Esophagus (tissue), 2 donors: ENCODE measurements around the gene ACOT6. TPM values are rescaled to one million over a fixed set of nuclear protein-coding genes. Genes with fewer than 3 reads are reported as not detected.

Source experiments
- H3K27ac ChIP-seq, 2 donors: one replicate each; pipeline ENCODE4 v1.5.1; 2013; ENCODE audit warnings: low read depth in 2 of 2, mild to moderate bottlenecking in 2 of 2, inconsistent platforms in 1 of 2, low read length in 1 of 2, moderate library complexity in 1 of 2
- H3K27me3 ChIP-seq, 2 donors: one replicate each; pipeline ENCODE4 v1.6.1; 2013; ENCODE audit warnings: low read length in 2 of 2, control low read depth in 1 of 2, mild to moderate bottlenecking in 1 of 2; ENCODE audit not compliant: insufficient read depth in 2 of 2, control insufficient read depth in 1 of 2
- H3K36me3 ChIP-seq, 2 donors: one replicate each; pipeline ENCODE4 v1.6.1; 2013; ENCODE audit warnings: low read length in 1 of 2; ENCODE audit not compliant: control insufficient read depth in 2 of 2, insufficient read depth in 2 of 2
- H3K4me1 ChIP-seq, 2 donors: one replicate each; pipeline ENCODE4 v1.6.1; 2013; ENCODE audit warnings: low read length in 1 of 2; ENCODE audit not compliant: control insufficient read depth in 2 of 2, insufficient read depth in 2 of 2
- H3K4me3 ChIP-seq, 2 donors: one replicate each; pipeline ENCODE4 v1.5.1; 2013; ENCODE audit warnings: low read length in 2 of 2, mild to moderate bottlenecking in 2 of 2, low read depth in 1 of 2, moderate library complexity in 1 of 2
- H3K9me3 ChIP-seq, 2 donors: one replicate each; pipeline ENCODE4 v1.6.1; 2013; ENCODE audit warnings: mild to moderate bottlenecking in 2 of 2, low read depth in 1 of 2, low read length in 1 of 2, moderate library complexity in 1 of 2; ENCODE audit not compliant: control insufficient read depth in 2 of 2, insufficient read depth in 1 of 2
- WGBS, 2 donors: extraction: QIAGEN DNeasy Blood & Tissue Kit; methylation state at CpG; one replicate each; pipeline ENCODE4 v1.1.7; 2013; 5-methylcytosine and 5-hydroxymethylcytosine counted together
- polyA plus RNA-seq, 2 donors: library from polyadenylated mRNA; stranded (reverse); fragments of 200-250 nt; gene quantifications; one replicate each; pipeline ENCODE4 v1.2.3, GENCODE V29; 2013
- donor health status: healthy with polysubstance abuse.
- donor health status: Bipolar disorder and iron deficiency.

Gene ACOT6
- polyA plus RNA-seq, 2 donors = not detected

DNA sequence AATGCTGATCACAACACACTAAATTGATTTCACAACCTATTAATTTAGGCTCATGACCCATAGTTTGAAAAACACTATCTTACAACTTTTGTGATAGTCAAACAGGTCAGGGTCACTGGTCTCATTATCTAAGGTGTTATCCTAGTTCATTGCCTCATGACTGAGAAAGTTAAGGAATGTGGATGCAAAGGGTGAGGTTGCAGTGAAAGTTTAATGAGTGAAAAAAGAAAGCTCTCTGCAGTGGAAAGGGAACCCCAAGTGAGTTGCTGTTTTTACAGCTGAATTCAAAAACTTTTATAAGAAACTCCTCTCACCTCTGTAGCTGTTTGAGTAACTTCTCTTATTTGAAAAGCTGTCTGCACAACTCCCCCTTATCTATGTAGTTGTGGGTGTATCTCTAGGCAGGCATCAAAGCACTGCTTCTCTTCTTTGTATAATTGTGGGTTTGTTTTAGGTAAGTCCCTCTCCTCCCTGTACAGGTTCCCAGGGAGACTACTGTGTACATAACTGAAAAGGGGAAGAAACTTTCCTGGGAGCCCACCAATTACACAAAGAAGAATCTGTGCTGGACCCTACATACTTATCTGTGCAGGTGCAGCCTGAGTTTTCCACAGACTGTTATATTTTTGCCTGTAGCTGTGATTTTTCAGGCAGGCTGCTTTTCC is 51.4 kb downstream of the ACOT6 start:
- H3K9me3 ChIP-seq = no peaks in the 10 kb centered on the region
- H3K4me3 ChIP-seq = no peak overlapping the region
- no peak overlapping the region for H3K27ac ChIP-seq
- H3K4me1 ChIP-seq = no peaks in the 10 kb centered on the region
- H3K27me3 ChIP-seq = no peaks in the 10 kb centered on the region
- H3K36me3 ChIP-seq = peaks cover 0 to 3% of the 10 kb centered on the region in 2 donors

DNA sequence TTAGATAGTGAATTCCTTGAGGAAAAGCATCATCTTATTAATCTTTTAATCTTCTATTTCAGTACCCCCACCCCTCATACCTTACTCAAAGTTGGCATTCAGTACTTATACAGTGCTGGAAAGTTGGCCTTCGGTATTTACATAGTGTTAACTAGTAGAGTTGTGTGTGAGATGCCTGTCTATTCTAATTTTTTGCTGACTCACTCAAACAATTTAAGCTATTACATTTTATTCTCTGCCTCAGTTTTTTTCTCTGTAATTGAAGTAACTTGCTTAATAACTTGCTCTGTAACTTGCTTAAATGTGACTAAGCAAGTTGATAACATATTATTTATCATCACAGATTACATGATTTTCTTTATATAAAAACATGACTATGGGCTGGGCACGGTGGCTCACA is 52.8 kb downstream of the ACOT6 start:
- Histone ChIP-seq H3K36me3 (peaks cover 0 to 3% of the 10 kb centered on the region in 2 donors), H3K27ac (no peak overlapping the region), H3K9me3 (no peaks in the 10 kb centered on the region), H3K4me3 (no peak overlapping the region), H3K27me3 (no peaks in the 10 kb centered on the region), H3K4me1 (no peaks in the 10 kb centered on the region)
- 88 to 98% methylated on average over 2 of the region's 2 CpGs for WGBS, 2 donors

DNA sequence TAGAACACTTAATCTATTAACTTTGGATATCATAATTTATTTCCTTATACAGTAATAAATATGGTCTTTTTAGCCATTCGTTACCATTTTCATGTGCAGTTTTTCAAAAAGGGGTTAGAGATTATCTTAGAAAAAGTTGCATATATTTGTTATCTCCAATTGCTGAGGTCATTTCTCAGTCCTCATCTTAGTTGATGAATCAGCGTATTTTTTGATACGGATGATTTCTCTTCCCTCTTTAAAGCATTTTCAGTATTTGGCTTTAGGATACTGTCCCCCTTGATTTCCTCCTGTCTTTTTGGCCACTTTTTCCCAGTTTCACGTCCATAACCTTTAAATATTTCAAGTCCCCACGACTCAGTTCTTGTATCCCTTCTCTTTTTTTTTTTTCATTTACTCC is 54.3 kb downstream of the ACOT6 start:
- H3K4me3 ChIP-seq = no peak overlapping the region
- H3K27ac ChIP-seq = no peak overlapping the region
- WGBS, 2 donors = 91 to 92% methylated on average over 5 of the region's 5 CpGs
- no peaks in the 10 kb centered on the region for H3K27me3 ChIP-seq
- H3K9me3 ChIP-seq = no peaks in the 10 kb centered on the region
- no peaks in the 10 kb centered on the region for H3K36me3 ChIP-seq
- H3K4me1 ChIP-seq = no peaks in the 10 kb centered on the region

DNA sequence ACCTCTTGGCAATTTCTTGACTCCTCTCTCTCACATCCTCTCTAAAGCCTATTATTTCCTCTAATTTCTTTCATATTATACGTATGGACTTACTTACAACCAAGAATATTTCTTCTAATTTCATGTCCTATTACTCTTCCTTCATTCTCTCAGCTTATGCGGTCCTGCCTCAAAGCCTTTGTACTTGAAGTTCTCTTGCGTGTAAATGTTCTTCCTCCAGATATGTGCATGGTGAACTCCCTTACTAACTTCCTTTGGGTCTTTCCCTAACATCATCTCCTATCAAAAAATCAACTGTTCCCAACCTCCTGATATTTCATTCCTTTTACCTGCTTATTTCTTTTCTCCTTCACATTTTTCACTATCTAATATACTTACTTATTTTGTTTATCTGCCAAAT is 55.5 kb downstream of the ACOT6 start:
- Histone ChIP-seq H3K27ac (no peak overlapping the region), H3K9me3 (no peaks in the 10 kb centered on the region), H3K4me3 (no peak overlapping the region), H3K4me1 (no peaks in the 10 kb centered on the region), H3K27me3 (no peaks in the 10 kb centered on the region), H3K36me3 (no peaks in the 10 kb centered on the region)
- WGBS, 2 donors = 92 to 95% methylated on average over 3 of the region's 3 CpGs

Other genes with a start within 250 kb of the ACOT6 start
- gene NUMB, start 154.0 kb upstream of the ACOT6 start, polyA plus RNA-seq = 10 to 100 TPM; 26.9 to 34.8 TPM
- 1 to 10 TPM; 4.9 to 6.6 TPM for gene RIOX1, start 121.6 kb upstream of the ACOT6 start, polyA plus RNA-seq
- 1 to 10 TPM; 3.0 to 3.9 TPM for gene ACOT1, start 75.4 kb upstream of the ACOT6 start, polyA plus RNA-seq
- under 1 TPM; 0.05 to 0.67 TPM for gene HEATR4, start 53.6 kb upstream of the ACOT6 start, polyA plus RNA-seq
- gene ACOT2, start 43.3 kb upstream of the ACOT6 start, polyA plus RNA-seq = 10 to 100 TPM in 1 of 2 donors, 1 to 10 TPM in 1; 9.7 to 19.1 TPM
- 1 to 10 TPM; 1.3 to 2.2 TPM for gene ACOT4, start 20.6 kb upstream of the ACOT6 start, polyA plus RNA-seq
- gene DNAL1, start 32.5 kb downstream of the ACOT6 start, polyA plus RNA-seq = 1 to 10 TPM; 1.7 to 2.5 TPM
- gene PNMA1, start 101.9 kb downstream of the ACOT6 start, polyA plus RNA-seq = 10 to 100 TPM; 12.7 to 13.2 TPM
- gene PTGR2, start 239.3 kb downstream of the ACOT6 start, polyA plus RNA-seq = 1 to 10 TPM; 3.0 to 4.2 TPM